A673 (cell line): Measurements from ENCODE around the gene SIK2. TPM values are rescaled to one million over a fixed set of nuclear protein-coding genes. Genes with fewer than 3 reads are reported as not detected.
A peak's percentile ranks its signal among the peaks of the same experiment; 100 is the strongest.

Experiments used
- BruUV-seq: library from RNA; stranded (reverse); fragments of 400-500 nt; replicated peaks from 2 replicates; lab custom pipeline; 2021; lab: Mats Ljungman, UMichigan
- CTCF ChIA-PET: fragments of 300-600 bp; sonication (Branson Sonifier 250); formaldehyde crosslinking; loops from one replicate; lab custom pipeline; 2022; ENCODE audit warnings: antibody characterized with exemption; lab: Charles Lee
- POLR2A ChIA-PET: fragments of 300-600 bp; sonication (Branson Sonifier 250); formaldehyde crosslinking; loops from one replicate; lab custom pipeline; 2022; ENCODE audit warnings: antibody characterized with exemption; ENCODE audit not compliant: low non-redundant PET; lab: Charles Lee
- DNase-seq: peaks from one replicate; pipeline ENCODE4 v3.0.0-alpha.2; 2015; ENCODE audit warnings: low spot score
- H3K27ac ChIP-seq: fragments of 200-600 bp; sonication (generic); 2 replicates; pipeline ENCODE4 v1.5.1; 2016; ENCODE audit warnings: mixed run types, low read depth, mild to moderate bottlenecking, mixed read lengths, antibody characterized with exemption, low read length; ENCODE audit not compliant: poor library complexity, severe bottlenecking
- H3K27me3 ChIP-seq: fragments of 200-600 bp; sonication (generic); replicated peaks from 2 replicates; pipeline ENCODE4 v1.6.1; 2017; ENCODE audit warnings: mixed run types, low read depth, mild to moderate bottlenecking, mixed read lengths, antibody characterized with exemption, low read length; ENCODE audit not compliant: insufficient read depth, poor library complexity
- H3K36me3 ChIP-seq: fragments of 200-600 bp; sonication (generic); 2 replicates; pipeline ENCODE4 v1.6.1; 2016; ENCODE audit warnings: mixed run types, mild to moderate bottlenecking, mixed read lengths, antibody characterized with exemption, low read length; ENCODE audit not compliant: insufficient read depth, poor library complexity, severe bottlenecking
- H3K4me1 ChIP-seq: fragments of 200-600 bp; sonication (generic); 2 replicates; pipeline ENCODE4 v1.6.1; 2017; ENCODE audit warnings: mixed run types, mild to moderate bottlenecking, mixed read lengths, antibody characterized with exemption, low read length; ENCODE audit not compliant: insufficient read depth, poor library complexity, severe bottlenecking
- H3K4me3 ChIP-seq: fragments of 200-600 bp; sonication (generic); 2 replicates; pipeline ENCODE4 v1.5.1; 2016; ENCODE audit warnings: low read depth, mixed run types, mild to moderate bottlenecking, mixed read lengths, low read length; ENCODE audit not compliant: poor library complexity, severe bottlenecking
- H3K9me3 ChIP-seq: fragments of 200-600 bp; sonication (generic); 2 replicates; pipeline ENCODE4 v1.6.1; 2016; ENCODE audit warnings: mixed run types, low read depth, mild to moderate bottlenecking, mixed read lengths, antibody characterized with exemption, low read length; ENCODE audit not compliant: poor library complexity, severe bottlenecking
- CTCF ChIP-seq: fragments of 300-800, 200-600 bp; sonication (generic); conservative IDR thresholded peaks from 2 replicates; pipeline ENCODE4 v1.5.1; 2017; ENCODE audit warnings: low read depth, mild to moderate bottlenecking, antibody characterized with exemption, low read length, moderate library complexity, mixed read lengths
- EZH2 ChIP-seq: fragments of 200-600 bp; sonication (generic); IDR thresholded peaks from 2 replicates; pipeline ENCODE4 v1.6.1; 2017; ENCODE audit warnings: borderline replicate concordance, low read depth, mild to moderate bottlenecking, mixed read lengths, antibody characterized with exemption, low read length; ENCODE audit not compliant: poor library complexity, severe bottlenecking
- intact Hi-C: fragments of 100-400 bp; cut with micrococcal nuclease; formaldehyde crosslinking; loops from one replicate; pipeline ENCODE4 v1.10.0; 2022; ENCODE audit not compliant: unreplicated experiment
- total RNA-seq: library from RNA; stranded (reverse); gene quantifications from 2 replicates; pipeline ENCODE4 v1.2.3, GENCODE V29; 2021

Gene SIK2
- total RNA-seq, 1 experiment from 2014 or later = 18.7 TPM

GRCh38 chr11:111665777-111666176 lies 63.5 kb downstream of the SIK2 start:
- peak; percentile 68 for DNase-seq
- H3K4me3 ChIP-seq = no peak overlapping the region
- no TSS peak for BruUV-seq
- H3K4me1 ChIP-seq = peaks cover 11% of the 10 kb centered on the region
- no peaks in the 10 kb centered on the region for H3K36me3 ChIP-seq
- ChIA-PET POLR2A (no interaction called here), CTCF (no interaction called here)
- H3K9me3 ChIP-seq = no peaks in the 10 kb centered on the region
- TF ChIP-seq CTCF (no peak), EZH2 (no peak)
- no peak overlapping the region for H3K27ac ChIP-seq
- no peaks in the 10 kb centered on the region for H3K27me3 ChIP-seq
- intact Hi-C loops = no loop called here

GRCh38 chr11:111668980-111669379 lies 66.7 kb downstream of the SIK2 start:
- TF ChIP-seq EZH2 = no peak
- TF ChIP-seq CTCF = no peak
- DNase-seq = no peak
- ChIA-PET POLR2A (no interaction called here), CTCF (no interaction called here)
- H3K4me3 ChIP-seq = no peak overlapping the region
- peaks cover 3% of the 10 kb centered on the region for H3K4me1 ChIP-seq
- no peak overlapping the region for H3K27ac ChIP-seq
- BruUV-seq = no TSS peak
- H3K36me3 ChIP-seq = no peaks in the 10 kb centered on the region
- H3K9me3 ChIP-seq = no peaks in the 10 kb centered on the region
- H3K27me3 ChIP-seq = no peaks in the 10 kb centered on the region
- intact Hi-C loops = no loop called here

- intact Hi-C loops = no loop called here
- H3K4me3 ChIP-seq = no peak overlapping the region
- no peak overlapping the region for H3K27ac ChIP-seq
- POLR2A ChIA-PET = no interaction called here
- no peaks in the 10 kb centered on the region for H3K4me1 ChIP-seq
- no TSS peak for BruUV-seq
- CTCF ChIA-PET = no interaction called here
- no peaks in the 10 kb centered on the region for H3K27me3 ChIP-seq
- no peaks in the 10 kb centered on the region for H3K9me3 ChIP-seq
- DNase-seq = no peak
- TF ChIP-seq CTCF = no peak
- no peak for TF ChIP-seq EZH2
- no peaks in the 10 kb centered on the region for H3K36me3 ChIP-seq
Observed at GRCh38 chr11:111671383-111671782, 69.1 kb downstream of the SIK2 start.
